ENCODE measurements around the gene HPS5.

The HPS5 gene

GRCh38 chr11:18239655-18240054, 82.3 kb downstream of the HPS5 start:
- no peak for DNase-seq

GRCh38 chr11:18236664-18237356, 85.1 kb downstream of the HPS5 start, which contains the start of gene SAA4:
Gene SAA4 (minus strand): TSS chr11:18236802. CDS start chr11:18235926, 876 bp downstream.
- no peak for DNase-seq

- no peak for DNase-seq
Observed at GRCh38 chr11:18235394-18236334, 86.3 kb downstream of the HPS5 start.

- DNase-seq: no peak
Observed at GRCh38 chr11:18233912-18234311, 88.0 kb downstream of the HPS5 start.

GRCh38 chr11:18230859-18231258, 91.1 kb downstream of the HPS5 start:
- DNase-seq: no peak

GRCh38 chr11:18229501-18229900, 92.4 kb downstream of the HPS5 start:
- no peak for DNase-seq
